HUES6 (cell line): Measurements from ENCODE around the gene RHOT2.

Experiments used
- H3K27ac ChIP-seq: 2 replicates; pipeline ENCODE4 v1.7.0; 2013; ENCODE audit warnings: low read depth, mild to moderate bottlenecking, low read length, inconsistent platforms
- H3K27me3 ChIP-seq: 2 replicates; pipeline ENCODE4 v1.6.1; 2013; ENCODE audit warnings: low read length; ENCODE audit not compliant: control insufficient read depth, insufficient read depth
- H3K36me3 ChIP-seq: 2 replicates; pipeline ENCODE4 v1.6.1; 2013; ENCODE audit warnings: low read length; ENCODE audit not compliant: control insufficient read depth, insufficient read depth
- H3K4me1 ChIP-seq: 2 replicates; pipeline ENCODE4 v1.6.1; 2013; ENCODE audit warnings: low read length; ENCODE audit not compliant: control insufficient read depth, insufficient read depth
- H3K4me3 ChIP-seq: 2 replicates; pipeline ENCODE4 v1.5.1; 2013; ENCODE audit warnings: low read depth, low read length
- H3K9ac ChIP-seq: one replicate; pipeline ENCODE4 v1.6.1; 2013; ENCODE audit warnings: mild to moderate bottlenecking, low read length
- H3K9me3 ChIP-seq: 2 replicates; pipeline ENCODE4 v1.6.1; 2013; ENCODE audit warnings: low read depth, low read length; ENCODE audit not compliant: control insufficient read depth, insufficient read depth

The RHOT2 gene

GRCh38 chr16:651844-652243, 16.1 kb upstream of the RHOT2 start:
- Histone ChIP-seq H3K4me1 (peaks cover 9% of the 10 kb centered on the region; the same call in 1 of the 2 replicates), H3K27ac (no peak overlapping the region), H3K36me3 (peaks cover 27% of the 10 kb centered on the region), H3K9me3 (no peaks in the 10 kb centered on the region), H3K9ac (no peak overlapping the region), H3K27me3 (no peaks in the 10 kb centered on the region), H3K4me3 (no peak overlapping the region)

- Histone ChIP-seq H3K9ac (no peak overlapping the region), H3K27me3 (no peaks in the 10 kb centered on the region), H3K36me3 (peaks cover 32% of the 10 kb centered on the region), H3K4me1 (peaks cover 9% of the 10 kb centered on the region; the same call in 1 of the 2 replicates), H3K4me3 (no peak overlapping the region), H3K9me3 (no peaks in the 10 kb centered on the region), H3K27ac (no peak overlapping the region)
These were observed 15.3 kb upstream of the RHOT2 start for GRCh38 chr16:652454-653305.

GRCh38 chr16:654034-654433, 13.9 kb upstream of the RHOT2 start:
- Histone ChIP-seq H3K9ac (no peak overlapping the region), H3K4me3 (no peak overlapping the region), H3K27me3 (no peaks in the 10 kb centered on the region), H3K4me1 (peaks cover 5% of the 10 kb centered on the region; the same call in 1 of the 2 replicates), H3K27ac (no peak overlapping the region), H3K36me3 (peaks cover 44% of the 10 kb centered on the region), H3K9me3 (no peaks in the 10 kb centered on the region)

GRCh38 chr16:657487-657886, 10.4 kb upstream of the RHOT2 start:
- no peak overlapping the region for H3K4me3 ChIP-seq
- H3K27ac ChIP-seq = no peak overlapping the region
- peaks cover 34% of the 10 kb centered on the region for H3K36me3 ChIP-seq
- H3K4me1 ChIP-seq = peaks cover 7% of the 10 kb centered on the region
- H3K9ac ChIP-seq = no peak overlapping the region
- H3K9me3 ChIP-seq = no peaks in the 10 kb centered on the region
- H3K27me3 ChIP-seq = no peaks in the 10 kb centered on the region

GRCh38 chr16:658679-659571, 9.0 kb upstream of the RHOT2 start:
- H3K27me3 ChIP-seq = no peaks in the 10 kb centered on the region
- H3K9ac ChIP-seq = no peak overlapping the region
- no peak overlapping the region for H3K4me3 ChIP-seq
- no peak overlapping the region for H3K27ac ChIP-seq
- H3K9me3 ChIP-seq = no peaks in the 10 kb centered on the region
- H3K4me1 ChIP-seq = peaks cover 7% of the 10 kb centered on the region
- peaks cover 30% of the 10 kb centered on the region for H3K36me3 ChIP-seq

GRCh38 chr16:659618-660017, 8.3 kb upstream of the RHOT2 start:
- Histone ChIP-seq H3K36me3 (peaks cover 30% of the 10 kb centered on the region), H3K9me3 (no peaks in the 10 kb centered on the region), H3K4me3 (no peak overlapping the region), H3K27ac (no peak overlapping the region), H3K9ac (no peak overlapping the region), H3K27me3 (no peaks in the 10 kb centered on the region), H3K4me1 (peaks cover 7% of the 10 kb centered on the region)

GRCh38 chr16:660132-660458, 7.8 kb upstream of the RHOT2 start:
- H3K27ac ChIP-seq = no peak overlapping the region
- H3K36me3 ChIP-seq = peaks cover 29% of the 10 kb centered on the region
- H3K9me3 ChIP-seq = no peaks in the 10 kb centered on the region
- H3K4me3 ChIP-seq = peak overlapping the region; percentile 12; the same call in 1 of the 2 replicates
- no peak overlapping the region for H3K9ac ChIP-seq
- no peaks in the 10 kb centered on the region for H3K27me3 ChIP-seq
- peaks cover 7% of the 10 kb centered on the region for H3K4me1 ChIP-seq

- Histone ChIP-seq H3K27me3 (no peaks in the 10 kb centered on the region), H3K36me3 (peaks cover 24% of the 10 kb centered on the region), H3K9ac (peak overlapping the region; percentile 24), H3K4me3 (peak overlapping the region; percentile 12), H3K9me3 (no peaks in the 10 kb centered on the region), H3K27ac (no peak overlapping the region), H3K4me1 (peaks cover 7% of the 10 kb centered on the region)
These were observed 7.3 kb upstream of the RHOT2 start for GRCh38 chr16:660459-661183.

GRCh38 chr16:661184-661821, 6.6 kb upstream of the RHOT2 start:
- Histone ChIP-seq H3K4me3 (no peak overlapping the region; the same call in 1 of the 2 replicates), H3K9me3 (no peaks in the 10 kb centered on the region), H3K4me1 (peaks cover 7% of the 10 kb centered on the region), H3K27me3 (no peaks in the 10 kb centered on the region), H3K36me3 (peaks cover 21% of the 10 kb centered on the region), H3K27ac (no peak overlapping the region), H3K9ac (peak overlapping the region; percentile 24)

GRCh38 chr16:662095-662494, 5.8 kb upstream of the RHOT2 start:
- Histone ChIP-seq H3K4me3 (no peak overlapping the region), H3K27me3 (no peaks in the 10 kb centered on the region), H3K9me3 (no peaks in the 10 kb centered on the region), H3K36me3 (peaks cover 19% of the 10 kb centered on the region), H3K4me1 (peaks cover 7% of the 10 kb centered on the region), H3K27ac (no peak overlapping the region), H3K9ac (no peak overlapping the region)
